ENCODE measurements around the gene ASIC4.

GRCh38 chr2:219560037-219560892, 46.0 kb downstream of the ASIC4 start:
- TF ChIP-seq CTCF (IDR thresholded peaks at IDR 0.05) (peak; percentile 96), SIN3A (IDR thresholded peaks at IDR 0.05; ENCODE audit: borderline replicate concordance, insufficient read depth, low read depth, low read length) (no peak), POLR2AphosphoS5 (IDR thresholded peaks at IDR 0.05; ENCODE audit: low read depth, low read length) (no peak), REST (IDR thresholded peaks at IDR 0.05; ENCODE audit: insufficient read depth in 1 of 2, low read depth in 2 of 2, low read length in 1 of 2) (no peak), TCF7L2 (IDR thresholded peaks at IDR 0.05; ENCODE audit: low read depth, low read length) (no peak)
